ENCODE measurements around the gene RASGEF1C. TPM values are rescaled to one million over a fixed set of nuclear protein-coding genes. Genes with fewer than 3 reads are reported as not detected.

The RASGEF1C gene
- total RNA-seq, 1 donor from 2014 or later = 0.26 TPM

GRCh38 chr5:180154821-180155364 lies 54.1 kb downstream of the RASGEF1C start:
- DNase-seq (ENCODE audit: low spot score) = no peak
- no peak overlapping the region for H3K4me2 ChIP-seq
- Mint-ChIP-seq H3K9me3 (peaks cover 6% of the 10 kb centered on the region), H3K4me3 (no peak overlapping the region), H3K27ac (no peak overlapping the region), H3K36me3 (no peaks in the 10 kb centered on the region), H3K27me3 (ENCODE audit: insufficient read depth, low read depth) (peaks cover 3% of the 10 kb centered on the region), H3K4me1 (no peaks in the 10 kb centered on the region)
- no peaks in the 10 kb centered on the region for H3K36me3 ChIP-seq
- H3K9ac ChIP-seq = no peak overlapping the region
- no peaks in the 10 kb centered on the region for H3F3A ChIP-seq (ENCODE audit: low read depth)
- no peaks in the 10 kb centered on the region for H4K20me1 ChIP-seq (ENCODE audit: low read depth)
- H3K27me3 ChIP-seq = no peaks in the 10 kb centered on the region
- H3K9me3 ChIP-seq (ENCODE audit: low read depth) = no peaks in the 10 kb centered on the region
- H3K27ac ChIP-seq = no peak overlapping the region
- H3K4me1 ChIP-seq = no peaks in the 10 kb centered on the region
- H2AFZ ChIP-seq (replicated peaks) = no peak overlapping the region
- TF ChIP-seq EZH2 (IDR thresholded peaks at IDR 0.05) (no peak), EZH2phosphoT487 (IDR thresholded peaks at IDR 0.05) (no peak), CTCF (IDR thresholded peaks at IDR 0.05) (no peak)
- no peaks in the 10 kb centered on the region for H3K79me2 ChIP-seq (ENCODE audit: low read depth)
- no peak overlapping the region for H3K4me3 ChIP-seq

GRCh38 chr5:180153991-180154390 lies 55.0 kb downstream of the RASGEF1C start:
- Histone ChIP-seq H4K20me1 (ENCODE audit: low read depth) (no peaks in the 10 kb centered on the region), H3K4me3 (no peak overlapping the region), H3K36me3 (no peaks in the 10 kb centered on the region), H3K27me3 (no peaks in the 10 kb centered on the region), H3K9me3 (ENCODE audit: low read depth) (no peaks in the 10 kb centered on the region), H3K9ac (no peak overlapping the region), H2AFZ (replicated peaks) (no peak overlapping the region), H3K4me1 (no peaks in the 10 kb centered on the region), H3K79me2 (ENCODE audit: low read depth) (no peaks in the 10 kb centered on the region), H3K4me2 (no peak overlapping the region), H3K27ac (no peak overlapping the region), H3F3A (ENCODE audit: low read depth) (no peaks in the 10 kb centered on the region)
- TF ChIP-seq EZH2 (IDR thresholded peaks at IDR 0.05) (no peak), CTCF (IDR thresholded peaks at IDR 0.05) (no peak), EZH2phosphoT487 (IDR thresholded peaks at IDR 0.05) (no peak)
- no peak for DNase-seq (ENCODE audit: low spot score)
- Mint-ChIP-seq H3K9me3 (peaks cover 10% of the 10 kb centered on the region), H3K27me3 (ENCODE audit: insufficient read depth, low read depth) (peaks cover 3% of the 10 kb centered on the region), H3K4me3 (no peak overlapping the region), H3K36me3 (no peaks in the 10 kb centered on the region), H3K4me1 (no peaks in the 10 kb centered on the region), H3K27ac (no peak overlapping the region)

GRCh38 chr5:180153099-180153498 lies 55.9 kb downstream of the RASGEF1C start:
- Mint-ChIP-seq H3K27ac (no peak overlapping the region), H3K27me3 (ENCODE audit: insufficient read depth, low read depth) (peaks cover 3% of the 10 kb centered on the region), H3K4me3 (no peak overlapping the region), H3K9me3 (peaks cover 10% of the 10 kb centered on the region), H3K4me1 (no peaks in the 10 kb centered on the region), H3K36me3 (no peaks in the 10 kb centered on the region)
- Histone ChIP-seq H3K9ac (no peak overlapping the region), H4K20me1 (ENCODE audit: low read depth) (no peaks in the 10 kb centered on the region), H3F3A (ENCODE audit: low read depth) (no peaks in the 10 kb centered on the region), H3K9me3 (ENCODE audit: low read depth) (no peaks in the 10 kb centered on the region), H2AFZ (replicated peaks) (no peak overlapping the region), H3K4me2 (no peak overlapping the region), H3K4me1 (no peaks in the 10 kb centered on the region), H3K79me2 (ENCODE audit: low read depth) (no peaks in the 10 kb centered on the region), H3K27ac (no peak overlapping the region), H3K27me3 (no peaks in the 10 kb centered on the region), H3K36me3 (no peaks in the 10 kb centered on the region), H3K4me3 (no peak overlapping the region)
- TF ChIP-seq EZH2phosphoT487 (IDR thresholded peaks at IDR 0.05) (no peak), EZH2 (IDR thresholded peaks at IDR 0.05) (no peak), CTCF (IDR thresholded peaks at IDR 0.05) (no peak)
- no peak for DNase-seq (ENCODE audit: low spot score)
